Ishikawa (cell line): ENCODE measurements around the gene ZNF662.

Experiments used
- CEBPB ChIP-seq: IDR thresholded peaks from 2 replicates; pipeline ENCODE4 v1.6.1; 2012
- EP300 ChIP-seq: IDR thresholded peaks from 2 replicates; pipeline ENCODE4 v1.6.1; 2012; ENCODE audit warnings: borderline replicate concordance
- ZBTB7A ChIP-seq: IDR thresholded peaks from 2 replicates; pipeline ENCODE4 v1.6.1; 2012; ENCODE audit warnings: low read depth
- TF ChIP-seq, protein P1 (sequence below): IDR thresholded peaks from 2 replicates; pipeline ENCODE4 v1.6.1; 2012
- TF ChIP-seq, protein P2 (sequence below): IDR thresholded peaks from 2 replicates; pipeline ENCODE4 v1.6.1; 2012; ENCODE audit warnings: low read depth, mild to moderate bottlenecking
- TF ChIP-seq, protein P3 (sequence below): IDR thresholded peaks from 2 replicates; pipeline ENCODE4 v1.6.1; 2012

DNA sequence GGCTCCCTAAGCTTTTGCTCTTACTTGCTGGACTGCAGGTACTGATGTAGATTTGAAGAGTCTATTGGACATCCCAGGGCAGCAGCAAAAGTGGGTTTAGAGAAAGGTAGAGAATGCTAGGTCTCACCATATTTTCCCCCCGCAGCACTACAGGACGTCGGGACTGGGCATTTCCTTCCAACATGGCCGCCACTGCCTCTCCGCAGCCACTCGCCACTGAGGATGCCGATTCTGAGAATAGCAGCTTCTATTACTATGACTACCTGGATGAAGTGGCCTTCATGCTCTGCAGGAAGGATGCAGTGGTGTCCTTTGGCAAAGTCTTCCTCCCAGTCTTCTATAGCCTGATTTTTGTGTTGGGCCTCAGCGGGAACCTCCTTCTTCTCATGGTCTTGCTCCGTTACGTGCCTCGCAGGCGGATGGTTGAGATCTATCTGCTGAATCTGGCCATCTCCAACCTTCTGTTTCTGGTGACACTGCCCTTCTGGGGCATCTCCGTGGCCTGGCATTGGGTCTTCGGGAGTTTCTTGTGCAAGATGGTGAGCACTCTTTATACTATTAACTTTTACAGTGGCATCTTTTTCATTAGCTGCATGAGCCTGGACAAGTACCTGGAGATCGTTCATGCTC, 41.5 kb upstream of the ZNF662 start:
- TF ChIP-seq, protein P1, sequence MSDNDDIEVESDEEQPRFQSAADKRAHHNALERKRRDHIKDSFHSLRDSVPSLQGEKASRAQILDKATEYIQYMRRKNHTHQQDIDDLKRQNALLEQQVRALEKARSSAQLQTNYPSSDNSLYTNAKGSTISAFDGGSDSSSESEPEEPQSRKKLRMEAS = no peak
- TF ChIP-seq EP300 = no peak
- no peak for TF ChIP-seq CEBPB
- TF ChIP-seq, protein P2, sequence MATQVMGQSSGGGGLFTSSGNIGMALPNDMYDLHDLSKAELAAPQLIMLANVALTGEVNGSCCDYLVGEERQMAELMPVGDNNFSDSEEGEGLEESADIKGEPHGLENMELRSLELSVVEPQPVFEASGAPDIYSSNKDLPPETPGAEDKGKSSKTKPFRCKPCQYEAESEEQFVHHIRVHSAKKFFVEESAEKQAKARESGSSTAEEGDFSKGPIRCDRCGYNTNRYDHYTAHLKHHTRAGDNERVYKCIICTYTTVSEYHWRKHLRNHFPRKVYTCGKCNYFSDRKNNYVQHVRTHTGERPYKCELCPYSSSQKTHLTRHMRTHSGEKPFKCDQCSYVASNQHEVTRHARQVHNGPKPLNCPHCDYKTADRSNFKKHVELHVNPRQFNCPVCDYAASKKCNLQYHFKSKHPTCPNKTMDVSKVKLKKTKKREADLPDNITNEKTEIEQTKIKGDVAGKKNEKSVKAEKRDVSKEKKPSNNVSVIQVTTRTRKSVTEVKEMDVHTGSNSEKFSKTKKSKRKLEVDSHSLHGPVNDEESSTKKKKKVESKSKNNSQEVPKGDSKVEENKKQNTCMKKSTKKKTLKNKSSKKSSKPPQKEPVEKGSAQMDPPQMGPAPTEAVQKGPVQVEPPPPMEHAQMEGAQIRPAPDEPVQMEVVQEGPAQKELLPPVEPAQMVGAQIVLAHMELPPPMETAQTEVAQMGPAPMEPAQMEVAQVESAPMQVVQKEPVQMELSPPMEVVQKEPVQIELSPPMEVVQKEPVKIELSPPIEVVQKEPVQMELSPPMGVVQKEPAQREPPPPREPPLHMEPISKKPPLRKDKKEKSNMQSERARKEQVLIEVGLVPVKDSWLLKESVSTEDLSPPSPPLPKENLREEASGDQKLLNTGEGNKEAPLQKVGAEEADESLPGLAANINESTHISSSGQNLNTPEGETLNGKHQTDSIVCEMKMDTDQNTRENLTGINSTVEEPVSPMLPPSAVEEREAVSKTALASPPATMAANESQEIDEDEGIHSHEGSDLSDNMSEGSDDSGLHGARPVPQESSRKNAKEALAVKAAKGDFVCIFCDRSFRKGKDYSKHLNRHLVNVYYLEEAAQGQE = no peak
- no peak for TF ChIP-seq ZBTB7A
- TF ChIP-seq, protein P3, sequence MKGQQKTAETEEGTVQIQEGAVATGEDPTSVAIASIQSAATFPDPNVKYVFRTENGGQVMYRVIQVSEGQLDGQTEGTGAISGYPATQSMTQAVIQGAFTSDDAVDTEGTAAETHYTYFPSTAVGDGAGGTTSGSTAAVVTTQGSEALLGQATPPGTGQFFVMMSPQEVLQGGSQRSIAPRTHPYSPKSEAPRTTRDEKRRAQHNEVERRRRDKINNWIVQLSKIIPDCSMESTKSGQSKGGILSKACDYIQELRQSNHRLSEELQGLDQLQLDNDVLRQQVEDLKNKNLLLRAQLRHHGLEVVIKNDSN = no peak
